Activated CD4-positive, alpha-beta T cell treated with anti-CD3 and anti-CD28 coated beads, Interleukin-2, amount 10 ng/mL, durations not matched to agents 7 days and 5 days (primary cell): ENCODE results near the gene TRPM5. TPM values are rescaled to one million over a fixed set of nuclear protein-coding genes. Genes with fewer than 3 reads are reported as not detected.
A peak's percentile ranks its signal among the peaks of the same experiment; 100 is the strongest.

ENCODE experiments used
- CTCF ChIA-PET: fragments of 350-600 bp; sonication (Branson Sonifier 250); formaldehyde crosslinking; loops from one replicate; lab custom pipeline; 2021; ENCODE audit warnings: antibody characterized with exemption; lab: Charles Lee
- POLR2A ChIA-PET: fragments of 350-600 bp; sonication (Branson Sonifier 250); formaldehyde crosslinking; loops from one replicate; lab custom pipeline; 2021; ENCODE audit warnings: antibody characterized with exemption; lab: Charles Lee
- DNase-seq: peaks from one replicate; pipeline ENCODE4 v3.0.0-alpha.2; 2020
- H3K27ac Mint-ChIP-seq: one replicate; pipeline ENCODE4 v1.8.0; 2021; ENCODE audit warnings: mild to moderate bottlenecking, moderate library complexity, mixed read lengths
- H3K27me3 Mint-ChIP-seq: one replicate; pipeline ENCODE4 v1.8.0; 2021; ENCODE audit warnings: mixed read lengths
- H3K36me3 Mint-ChIP-seq: one replicate; pipeline ENCODE4 v1.8.0; 2021; ENCODE audit warnings: low read depth, mixed read lengths
- H3K4me1 Mint-ChIP-seq: one replicate; pipeline ENCODE4 v1.8.0; 2021; ENCODE audit warnings: mixed read lengths
- H3K4me3 Mint-ChIP-seq: one replicate; pipeline ENCODE4 v1.8.0; 2021; ENCODE audit warnings: mild to moderate bottlenecking, moderate library complexity, mixed read lengths
- H3K9me3 Mint-ChIP-seq: one replicate; pipeline ENCODE4 v1.8.0; 2021; ENCODE audit warnings: mixed read lengths
- total RNA-seq, 2 experiments: library from RNA; stranded (reverse); gene quantifications; one replicate each; pipeline ENCODE4 v1.2.3, GENCODE V29; 2021

The TRPM5 gene
- total RNA-seq, 2 experiments from 2014 or later, result 0.07 TPM; not detected in 1

DNA sequence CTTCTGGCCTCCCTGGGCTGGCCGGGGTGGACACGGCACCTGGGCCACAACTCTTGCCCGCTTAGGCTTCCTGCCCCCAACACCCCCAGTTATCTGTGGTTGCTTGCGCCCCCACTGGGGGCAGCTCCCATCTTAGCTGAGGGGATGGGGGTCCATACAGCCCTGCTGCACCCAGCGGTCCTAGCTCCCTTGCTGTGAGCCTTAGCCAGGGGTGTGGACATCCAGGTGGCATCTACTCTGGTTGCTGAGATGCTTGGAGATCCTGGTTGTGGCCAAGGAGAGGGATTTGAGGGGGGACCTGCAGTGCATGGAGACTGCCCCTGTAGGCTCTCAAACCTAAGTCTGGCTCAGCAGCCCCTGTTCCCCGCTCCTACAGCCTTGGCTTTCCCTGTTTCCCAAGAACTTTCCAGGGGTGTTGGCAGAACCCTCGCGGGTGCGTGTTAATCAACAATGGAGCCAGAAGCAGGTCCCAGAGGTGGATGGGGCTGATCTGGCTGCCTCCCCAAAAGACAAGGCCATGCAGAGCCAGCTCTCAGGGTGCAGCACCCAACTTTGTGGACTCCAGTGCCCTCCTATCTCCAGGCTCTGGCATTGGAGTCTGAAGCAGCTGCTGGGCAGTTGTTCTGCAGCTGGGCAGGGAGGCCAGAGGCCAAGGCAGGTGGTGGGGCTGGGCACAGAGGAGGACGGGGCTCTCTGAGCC is 3.8 kb upstream of the TRPM5 start:
- no peaks in the 10 kb centered on the region for H3K9me3 Mint-ChIP-seq
- peak overlapping the region; percentile 88 for H3K27ac Mint-ChIP-seq
- peak overlapping the region; percentile 91 for H3K4me3 Mint-ChIP-seq
- no peak for DNase-seq
- ChIA-PET POLR2A (no interaction called here), CTCF (interaction anchor here (1.1 kb wide), 1 partner anchor 62 kb away, joined by 3 read pairs; no protein-coding TSS in a partner anchor)
- H3K4me1 Mint-ChIP-seq, result peaks cover 32% of the 10 kb centered on the region
- H3K36me3 Mint-ChIP-seq, result peaks cover 5% of the 10 kb centered on the region
- peaks cover 4% of the 10 kb centered on the region for H3K27me3 Mint-ChIP-seq

- Mint-ChIP-seq H3K27ac (peak overlapping the region; percentile 88), H3K9me3 (no peaks in the 10 kb centered on the region), H3K27me3 (peaks cover 8% of the 10 kb centered on the region), H3K36me3 (peaks cover 5% of the 10 kb centered on the region), H3K4me1 (peaks cover 39% of the 10 kb centered on the region), H3K4me3 (peak overlapping the region; percentile 91)
- DNase-seq, result no peak
- ChIA-PET CTCF (interaction anchor here (1.1 to 1.3 kb wide), 2 partner anchors 63 to 85 kb away, joined by 3 to 5 read pairs; no protein-coding TSS in a partner anchor), POLR2A (no interaction called here)
Measured at GRCh38 chr11:2447253-2447950, 3.1 kb upstream of the TRPM5 start.

DNA sequence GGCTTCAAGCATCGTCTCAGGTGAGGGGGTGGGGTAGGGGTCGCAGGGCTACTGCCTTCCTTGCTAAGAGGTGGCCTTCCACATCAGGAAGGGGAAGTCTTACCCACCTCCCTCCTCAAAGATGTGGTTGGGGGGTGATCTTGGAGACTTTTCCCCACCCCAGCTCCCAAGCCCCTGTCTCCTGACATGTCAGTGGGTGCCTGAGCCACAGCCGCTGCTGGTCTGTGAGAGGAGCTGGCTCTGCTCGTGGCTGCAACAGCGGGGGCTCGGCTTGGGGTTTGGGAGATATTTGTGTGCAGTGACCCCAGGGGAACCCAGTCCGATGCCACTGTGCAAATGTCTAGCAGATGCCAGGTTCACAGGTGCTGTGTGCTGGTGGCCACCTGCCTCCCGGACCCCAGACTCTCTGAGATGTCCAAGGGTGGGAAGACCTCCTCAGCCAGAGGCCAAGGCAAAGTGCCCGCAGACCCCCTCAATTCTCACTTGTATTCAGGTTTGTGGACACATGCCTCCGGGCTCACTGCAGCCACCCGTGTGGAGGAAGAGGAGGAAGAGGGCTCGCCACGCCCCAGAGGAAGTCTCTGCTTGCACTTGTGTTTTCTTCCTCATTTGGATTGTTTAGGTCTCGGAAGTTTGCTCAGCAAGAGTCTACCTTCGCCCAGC is 2.4 kb upstream of the TRPM5 start:
- ChIA-PET CTCF (interaction anchor here (1.3 kb wide), 1 partner anchor 86 kb away, joined by 5 read pairs; no protein-coding TSS in a partner anchor), POLR2A (no interaction called here)
- Mint-ChIP-seq H3K4me3 (peak overlapping the region; percentile 91), H3K36me3 (peaks cover 5% of the 10 kb centered on the region), H3K4me1 (peaks cover 39% of the 10 kb centered on the region), H3K27ac (peak overlapping the region; percentile 88), H3K27me3 (peaks cover 8% of the 10 kb centered on the region), H3K9me3 (no peaks in the 10 kb centered on the region)
- DNase-seq, result peak; percentile 40

GRCh38 chr11:2445746-2446551 is 1.6 kb upstream of the TRPM5 start:
- Mint-ChIP-seq H3K4me1 (peaks cover 39% of the 10 kb centered on the region), H3K27me3 (peaks cover 8% of the 10 kb centered on the region), H3K36me3 (peaks cover 5% of the 10 kb centered on the region), H3K4me3 (peak overlapping the region; percentile 91), H3K27ac (peak overlapping the region; percentile 86), H3K9me3 (no peaks in the 10 kb centered on the region)
- CTCF ChIA-PET, result interaction anchor here (1.2 to 1.5 kb wide), 3 partner anchors 74 to 87 kb away, joined by 3 to 5 read pairs (median 4); no protein-coding TSS in a partner anchor
- no peak for DNase-seq
- POLR2A ChIA-PET, result no interaction called here

GRCh38 chr11:2444821-2445745 is 769 bp upstream of the TRPM5 start, which contains the start of gene KCNQ1:
Gene KCNQ1 (plus strand): TSS chr11:2445008. CDS start chr11:2445099, 91 bp downstream.
- peak; percentile 26 for DNase-seq
- no peaks in the 10 kb centered on the region for H3K9me3 Mint-ChIP-seq
- peak within 1 kb of the TSS; percentile 91 for H3K4me3 Mint-ChIP-seq
- POLR2A ChIA-PET, result no interaction called here
- peak within 1 kb of the TSS; percentile 86 for H3K27ac Mint-ChIP-seq
- H3K27me3 Mint-ChIP-seq, result peaks cover 10% of the 10 kb centered on the region
- CTCF ChIA-PET, result interaction anchor here (1.2 to 2.1 kb wide), 3 partner anchors 75 to 88 kb away, joined by 3 to 5 read pairs (median 4); no protein-coding TSS in a partner anchor
- peaks cover 39% of the 10 kb centered on the region for H3K4me1 Mint-ChIP-seq
- H3K36me3 Mint-ChIP-seq, result peaks cover 5% of the 10 kb centered on the region

GRCh38 chr11:2443406-2443805 is 908 bp downstream of the TRPM5 start:
- CTCF ChIA-PET, result interaction anchor here (1.0 to 2.1 kb wide), 2 partner anchors 89 to 449 kb away, joined by 3 to 5 read pairs; no protein-coding TSS in a partner anchor
- peaks cover 36% of the 10 kb centered on the region for H3K4me1 Mint-ChIP-seq
- peaks cover 5% of the 10 kb centered on the region for H3K36me3 Mint-ChIP-seq
- DNase-seq, result no peak
- H3K27me3 Mint-ChIP-seq, result peaks cover 17% of the 10 kb centered on the region
- no peaks in the 10 kb centered on the region for H3K9me3 Mint-ChIP-seq
- no peak overlapping the region for H3K27ac Mint-ChIP-seq
- H3K4me3 Mint-ChIP-seq, result peak overlapping the region; percentile 51
- POLR2A ChIA-PET, result no interaction called here

GRCh38 chr11:2442589-2442988 is 1.7 kb downstream of the TRPM5 start:
- Mint-ChIP-seq H3K27ac (no peak overlapping the region), H3K4me1 (peaks cover 29% of the 10 kb centered on the region), H3K9me3 (no peaks in the 10 kb centered on the region), H3K36me3 (peaks cover 5% of the 10 kb centered on the region), H3K4me3 (no peak overlapping the region), H3K27me3 (peaks cover 18% of the 10 kb centered on the region)
- CTCF ChIA-PET, result no interaction called here
- no peak for DNase-seq
- POLR2A ChIA-PET, result no interaction called here

GRCh38 chr11:2441171-2441570 is 3.1 kb downstream of the TRPM5 start:
- no peak for DNase-seq
- peaks cover 18% of the 10 kb centered on the region for H3K4me1 Mint-ChIP-seq
- ChIA-PET POLR2A (no interaction called here), CTCF (interaction anchor here (1.0 to 1.3 kb wide), 2 partner anchors 13 to 20 kb away, joined by 3 read pairs; no protein-coding TSS in a partner anchor)
- H3K4me3 Mint-ChIP-seq, result no peak overlapping the region
- H3K27ac Mint-ChIP-seq, result no peak overlapping the region
- H3K36me3 Mint-ChIP-seq, result no peaks in the 10 kb centered on the region
- no peaks in the 10 kb centered on the region for H3K9me3 Mint-ChIP-seq
- H3K27me3 Mint-ChIP-seq, result peaks cover 19% of the 10 kb centered on the region

GRCh38 chr11:2440646-2441045 is 3.7 kb downstream of the TRPM5 start:
- POLR2A ChIA-PET, result no interaction called here
- no peak overlapping the region for H3K4me3 Mint-ChIP-seq
- H3K27me3 Mint-ChIP-seq, result peaks cover 19% of the 10 kb centered on the region
- no peaks in the 10 kb centered on the region for H3K9me3 Mint-ChIP-seq
- H3K36me3 Mint-ChIP-seq, result no peaks in the 10 kb centered on the region
- no peak overlapping the region for H3K27ac Mint-ChIP-seq
- H3K4me1 Mint-ChIP-seq, result peaks cover 16% of the 10 kb centered on the region
- CTCF ChIA-PET, result interaction anchor here (1.0 to 1.3 kb wide), 2 partner anchors 13 to 20 kb away, joined by 3 read pairs; no protein-coding TSS in a partner anchor
- DNase-seq, result no peak

DNA sequence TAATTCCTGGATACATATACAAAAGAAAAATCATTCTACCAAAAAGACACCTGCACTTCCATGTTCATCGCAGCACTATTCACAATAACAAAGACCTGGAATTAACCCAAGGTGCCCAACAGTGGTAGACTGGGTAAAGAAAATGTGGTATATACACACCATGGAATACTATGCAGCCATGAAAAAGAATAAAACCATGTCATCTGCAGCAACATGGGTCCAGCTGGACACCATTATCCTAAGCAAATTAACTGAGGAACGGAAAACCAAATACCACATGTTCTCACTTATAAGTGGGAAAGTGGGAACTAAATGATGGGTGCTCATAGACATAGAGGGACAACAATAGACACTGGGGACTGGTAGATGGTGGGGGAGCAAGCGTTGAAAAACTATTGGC is 4.5 kb downstream of the TRPM5 start:
- Mint-ChIP-seq H3K4me3 (no peak overlapping the region), H3K4me1 (peaks cover 12% of the 10 kb centered on the region), H3K27me3 (peaks cover 19% of the 10 kb centered on the region), H3K36me3 (no peaks in the 10 kb centered on the region), H3K9me3 (no peaks in the 10 kb centered on the region), H3K27ac (no peak overlapping the region)
- DNase-seq, result no peak
- POLR2A ChIA-PET, result no interaction called here
- CTCF ChIA-PET, result interaction anchor here (0.6 to 1.1 kb wide), 2 partner anchors 19 to 37 kb away, joined by 3 read pairs; no protein-coding TSS in a partner anchor

DNA sequence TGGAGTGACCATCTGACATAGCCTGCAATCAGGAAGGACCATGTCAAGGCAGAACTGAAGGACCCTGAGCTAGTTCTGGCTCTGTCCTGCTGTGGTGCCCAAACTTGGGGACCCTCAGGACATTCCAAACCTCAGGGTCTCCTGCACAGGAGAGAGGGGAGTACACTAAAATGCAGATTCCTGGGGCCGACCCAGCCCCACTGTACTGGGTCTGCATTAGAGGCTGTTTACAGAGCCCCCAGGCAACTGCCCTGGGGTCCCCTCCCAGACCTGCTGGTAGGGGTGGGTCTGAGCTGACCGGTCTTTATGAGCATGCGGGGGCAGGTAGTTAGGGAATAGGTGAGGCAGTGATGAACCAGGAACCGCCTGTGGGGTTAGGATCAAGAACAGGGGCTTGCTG is 6.8 kb downstream of the TRPM5 start:
- no peak for DNase-seq

More for the DNA sequence above, 6.8 kb downstream of the TRPM5 start:
- Mint-ChIP-seq H3K4me3 (no peak overlapping the region), H3K36me3 (no peaks in the 10 kb centered on the region), H3K27me3 (peaks cover 12% of the 10 kb centered on the region), H3K4me1 (peaks cover 1% of the 10 kb centered on the region), H3K27ac (no peak overlapping the region), H3K9me3 (no peaks in the 10 kb centered on the region)
- CTCF ChIA-PET, result interaction anchor here (1.2 to 1.6 kb wide), 2 partner anchors 29 to 93 kb away, joined by 3 to 4 read pairs; no protein-coding TSS in a partner anchor
- POLR2A ChIA-PET, result no interaction called here
